Progenitor cell of endocrine pancreas (in vitro differentiated cells): ENCODE measurements around the gene L3MBTL4. TPM values are rescaled to one million over a fixed set of nuclear protein-coding genes. Genes with fewer than 3 reads are reported as not detected.

Experiments
- DNase-seq: peaks from one replicate; pipeline ENCODE4 v3.0.0; 2021; ENCODE audit warnings: low spot score; ENCODE audit not compliant: unreplicated experiment
- H3K27ac Mint-ChIP-seq: 2 replicates; pipeline ENCODE4 v1.8.0; 2021; ENCODE audit warnings: mild to moderate bottlenecking, moderate library complexity, mixed read lengths
- H3K27me3 Mint-ChIP-seq: 2 replicates; pipeline ENCODE4 v1.8.0; 2021; ENCODE audit warnings: mixed read lengths
- H3K36me3 Mint-ChIP-seq: 2 replicates; pipeline ENCODE4 v1.8.0; 2022; ENCODE audit warnings: mixed read lengths; ENCODE audit not compliant: insufficient read depth
- H3K4me1 Mint-ChIP-seq: 2 replicates; pipeline ENCODE4 v1.8.0; 2021; ENCODE audit warnings: low read depth, mixed read lengths
- H3K4me3 Mint-ChIP-seq: 2 replicates; pipeline ENCODE4 v1.8.0; 2021; ENCODE audit warnings: low read depth, mild to moderate bottlenecking, moderate library complexity, mixed read lengths
- H3K9me3 Mint-ChIP-seq: 2 replicates; pipeline ENCODE4 v1.8.0; 2021; ENCODE audit warnings: low read depth, mixed read lengths
- total RNA-seq: library from RNA; stranded (reverse); gene quantifications from 2 replicates; pipeline ENCODE4 v1.2.1, GENCODE V29; 2021
- TF ChIP-seq, protein P1 (sequence below): fragments of 200-600 bp; sonication (generic); IDR thresholded peaks from one replicate; pipeline ENCODE4 v1.5.0; 2021; ENCODE audit warnings: antibody characterized with exemption, mild to moderate bottlenecking; ENCODE audit not compliant: unreplicated experiment

L3MBTL4 gene
- total RNA-seq, 1 donor from 2014 or later = 8.0 TPM

- Mint-ChIP-seq H3K4me3 (no peak overlapping the region), H3K9me3 (no peaks in the 10 kb centered on the region), H3K36me3 (no peaks in the 10 kb centered on the region), H3K4me1 (peaks cover 10% of the 10 kb centered on the region), H3K27ac (no peak overlapping the region), H3K27me3 (no peaks in the 10 kb centered on the region)
- DNase-seq = no peak
- TF ChIP-seq, protein P1, sequence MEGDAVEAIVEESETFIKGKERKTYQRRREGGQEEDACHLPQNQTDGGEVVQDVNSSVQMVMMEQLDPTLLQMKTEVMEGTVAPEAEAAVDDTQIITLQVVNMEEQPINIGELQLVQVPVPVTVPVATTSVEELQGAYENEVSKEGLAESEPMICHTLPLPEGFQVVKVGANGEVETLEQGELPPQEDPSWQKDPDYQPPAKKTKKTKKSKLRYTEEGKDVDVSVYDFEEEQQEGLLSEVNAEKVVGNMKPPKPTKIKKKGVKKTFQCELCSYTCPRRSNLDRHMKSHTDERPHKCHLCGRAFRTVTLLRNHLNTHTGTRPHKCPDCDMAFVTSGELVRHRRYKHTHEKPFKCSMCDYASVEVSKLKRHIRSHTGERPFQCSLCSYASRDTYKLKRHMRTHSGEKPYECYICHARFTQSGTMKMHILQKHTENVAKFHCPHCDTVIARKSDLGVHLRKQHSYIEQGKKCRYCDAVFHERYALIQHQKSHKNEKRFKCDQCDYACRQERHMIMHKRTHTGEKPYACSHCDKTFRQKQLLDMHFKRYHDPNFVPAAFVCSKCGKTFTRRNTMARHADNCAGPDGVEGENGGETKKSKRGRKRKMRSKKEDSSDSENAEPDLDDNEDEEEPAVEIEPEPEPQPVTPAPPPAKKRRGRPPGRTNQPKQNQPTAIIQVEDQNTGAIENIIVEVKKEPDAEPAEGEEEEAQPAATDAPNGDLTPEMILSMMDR = no peak
Observed at GRCh38 chr18:5975111-5976002, 439.4 kb downstream of the L3MBTL4 start.

GRCh38 chr18:5974696-5975095 is 440.0 kb downstream of the L3MBTL4 start:
- Mint-ChIP-seq H3K4me1 (peaks cover 16% of the 10 kb centered on the region), H3K27me3 (no peaks in the 10 kb centered on the region), H3K27ac (no peak overlapping the region), H3K9me3 (no peaks in the 10 kb centered on the region), H3K36me3 (no peaks in the 10 kb centered on the region), H3K4me3 (no peak overlapping the region)
- TF ChIP-seq, protein P1 = no peak
- DNase-seq = no peak

- H3K4me1 Mint-ChIP-seq = peaks cover 16% of the 10 kb centered on the region
- no peaks in the 10 kb centered on the region for H3K9me3 Mint-ChIP-seq
Observed at GRCh38 chr18:5973099-5973498, 441.6 kb downstream of the L3MBTL4 start.

GRCh38 chr18:5972298-5972697 is 442.4 kb downstream of the L3MBTL4 start:
- Mint-ChIP-seq H3K4me1 (peaks cover 16% of the 10 kb centered on the region), H3K36me3 (no peaks in the 10 kb centered on the region), H3K4me3 (no peak overlapping the region), H3K9me3 (no peaks in the 10 kb centered on the region), H3K27ac (no peak overlapping the region), H3K27me3 (no peaks in the 10 kb centered on the region)
- TF ChIP-seq, protein P1 = no peak
- DNase-seq = no peak

More at GRCh38 chr18:5973099-5973498, 441.6 kb downstream of the L3MBTL4 start:
- DNase-seq = no peak
- Mint-ChIP-seq H3K4me3 (no peak overlapping the region), H3K36me3 (no peaks in the 10 kb centered on the region), H3K27me3 (no peaks in the 10 kb centered on the region), H3K27ac (no peak overlapping the region)
- TF ChIP-seq, protein P1 = no peak

DNA sequence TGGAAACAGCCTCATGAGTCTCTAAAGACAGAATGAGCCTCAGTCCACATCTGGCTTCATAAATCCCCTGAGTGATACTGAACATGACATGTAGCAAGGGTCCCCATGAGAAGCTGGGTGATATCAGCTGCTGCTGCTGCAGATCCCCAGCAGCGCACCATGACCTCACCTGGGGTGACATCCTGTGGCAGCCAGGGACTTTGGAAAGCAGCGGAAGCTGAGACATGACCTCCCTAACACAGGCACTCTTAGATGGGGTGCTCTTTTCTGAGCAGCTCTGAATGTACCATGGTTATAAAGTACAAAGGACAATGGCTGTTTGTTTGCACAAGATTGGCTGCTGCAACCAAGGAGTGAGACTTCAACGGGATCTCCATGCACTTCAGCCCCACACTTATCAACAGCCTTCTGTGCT is 444.7 kb downstream of the L3MBTL4 start:
- peaks cover 16% of the 10 kb centered on the region for H3K4me1 Mint-ChIP-seq
- H3K27ac Mint-ChIP-seq = peak overlapping the region; percentile 71
- H3K27me3 Mint-ChIP-seq = no peaks in the 10 kb centered on the region
- TF ChIP-seq, protein P1 = no peak
- H3K36me3 Mint-ChIP-seq = no peaks in the 10 kb centered on the region
- no peak for DNase-seq
- no peak overlapping the region for H3K4me3 Mint-ChIP-seq
- H3K9me3 Mint-ChIP-seq = no peaks in the 10 kb centered on the region
